Omental fat pad (tissue), 4 donors: Measurements from ENCODE around the gene WFDC2. TPM values are rescaled to one million over a fixed set of nuclear protein-coding genes. Genes with fewer than 3 reads are reported as not detected.
"Not testable (repeated sequence)": the region's sequence is repeated elsewhere in the genome, so short reads cannot be mapped to it uniquely, and the experiment has no call there.

Source experiments
- ATAC-seq: fragments of 150-250 bp; one replicate; pipeline ENCODE4 v1.9.1; 2016; ENCODE audit warnings: mild to moderate bottlenecking, moderate library complexity; ENCODE audit not compliant: low FRiP score
- DNase-seq: peaks from one replicate; pipeline ENCODE4 v3.0.0-alpha.2; 2019; ENCODE audit warnings: low spot score
- CTCF ChIP-seq, 3 donors: fragments of 450-650 bp; IDR thresholded peaks; one replicate each; pipeline ENCODE4 v1.5.1; 2016 to 2017; ENCODE audit warnings: antibody characterized with exemption in 3 of 3, mild to moderate bottlenecking in 3 of 3, moderate library complexity in 2 of 3
- total RNA-seq, 4 donors: library from RNA; depleted of rRNA; stranded (reverse); fragments of >200 nt; gene quantifications; one replicate each; pipeline ENCODE4 v1.1.0, GENCODE V29; 2016

Gene WFDC2
- total RNA-seq, 4 donors from 2014 or later: 3.0 to 8.4 (median 7.0) TPM

GRCh38 chr20:45470937-45471336 is 1.4 kb downstream of the WFDC2 start:
- DNase-seq (no peak), ATAC-seq (no peak)
- TF ChIP-seq CTCF (IDR thresholded peaks at IDR 0.05): no peak

DNA sequence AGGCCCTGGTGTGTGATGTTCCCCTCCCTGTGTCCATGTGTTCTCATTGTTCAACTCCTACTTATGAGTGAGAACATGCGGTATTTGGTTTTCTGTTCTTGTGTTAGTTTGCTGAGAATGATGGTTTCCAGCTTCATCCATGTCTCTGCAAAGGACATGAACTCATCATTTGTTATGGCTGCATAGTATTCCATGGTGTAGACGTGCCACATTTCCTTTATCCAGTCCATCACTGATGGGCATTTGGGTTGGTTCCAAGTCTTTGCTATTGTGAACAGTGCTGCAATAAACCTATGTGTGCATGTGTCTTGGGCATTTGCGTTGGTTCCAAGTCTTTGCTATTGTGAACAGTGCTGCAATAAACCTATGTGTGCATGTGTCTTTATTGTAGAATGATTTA is 2.7 kb downstream of the WFDC2 start:
- ATAC-seq, DNase-seq: not testable (repeated sequence)

DNA sequence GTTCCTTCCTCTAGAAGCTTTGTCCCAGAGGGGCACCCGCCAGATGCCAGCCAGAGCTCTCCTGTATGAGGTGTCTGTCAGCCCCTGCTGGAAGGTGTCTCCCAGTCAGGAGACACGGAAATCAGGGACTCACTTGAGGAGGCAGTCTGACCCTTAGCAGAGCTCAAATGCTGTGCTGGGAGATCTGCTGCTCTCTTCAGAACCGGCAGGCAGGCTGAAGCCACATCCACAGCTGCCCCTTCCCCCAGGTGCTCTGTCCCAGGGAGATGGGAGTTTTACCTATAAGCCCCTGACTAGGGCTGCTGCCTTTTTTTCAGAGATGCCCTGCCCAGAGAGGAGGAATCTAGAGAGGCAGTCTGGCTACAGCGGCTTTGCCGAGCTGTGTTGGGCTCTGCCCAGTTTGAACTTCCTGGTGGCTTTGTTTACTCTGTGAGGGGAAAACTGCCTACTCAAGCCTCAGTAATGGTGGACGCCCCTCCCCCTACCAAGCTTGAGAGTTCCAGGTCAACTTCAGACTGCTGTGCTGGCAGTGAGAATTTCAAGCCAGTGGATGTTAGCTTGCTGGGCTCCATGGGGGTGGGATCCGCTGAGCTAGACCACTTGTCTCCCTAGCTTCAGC is 8.1 kb downstream of the WFDC2 start:
- DNase-seq, ATAC-seq: not testable (repeated sequence)

- no peak for ATAC-seq
- DNase-seq: no peak
- no peak for TF ChIP-seq CTCF (IDR thresholded peaks at IDR 0.05)
Measured at GRCh38 chr20:45479822-45480221, 10.3 kb downstream of the WFDC2 start.

DNA sequence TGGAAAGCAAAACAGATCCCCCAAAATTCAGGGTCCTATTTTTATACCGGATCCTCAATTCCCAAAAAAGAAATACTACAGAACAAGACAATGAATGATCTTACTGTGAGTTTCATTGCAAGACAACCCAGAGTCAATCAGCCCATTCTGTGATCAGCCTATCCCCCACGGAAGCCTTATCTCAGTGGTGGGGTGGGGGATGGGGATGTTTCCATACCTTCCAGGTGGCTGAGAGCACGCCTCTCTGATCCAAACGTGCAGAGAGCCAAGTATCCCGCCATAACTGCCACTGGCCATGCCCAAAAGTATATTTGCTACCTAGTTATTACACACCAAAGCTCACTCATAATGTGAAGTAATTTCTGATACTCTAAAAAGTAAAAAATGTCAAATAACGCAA is 15.1 kb downstream of the WFDC2 start:
- DNase-seq: no peak
- ATAC-seq: no peak

GRCh38 chr20:45485388-45485787 is 15.8 kb downstream of the WFDC2 start:
- TF ChIP-seq CTCF (IDR thresholded peaks at IDR 0.05): no peak
- ATAC-seq (no peak), DNase-seq (no peak)

More for the DNA sequence above, 15.1 kb downstream of the WFDC2 start:
- no peak for TF ChIP-seq CTCF (IDR thresholded peaks at IDR 0.05)

GRCh38 chr20:45487231-45487635 is 17.7 kb downstream of the WFDC2 start:
- no peak for DNase-seq
- TF ChIP-seq CTCF (IDR thresholded peaks at IDR 0.05): no peak
- no peak for ATAC-seq

DNA sequence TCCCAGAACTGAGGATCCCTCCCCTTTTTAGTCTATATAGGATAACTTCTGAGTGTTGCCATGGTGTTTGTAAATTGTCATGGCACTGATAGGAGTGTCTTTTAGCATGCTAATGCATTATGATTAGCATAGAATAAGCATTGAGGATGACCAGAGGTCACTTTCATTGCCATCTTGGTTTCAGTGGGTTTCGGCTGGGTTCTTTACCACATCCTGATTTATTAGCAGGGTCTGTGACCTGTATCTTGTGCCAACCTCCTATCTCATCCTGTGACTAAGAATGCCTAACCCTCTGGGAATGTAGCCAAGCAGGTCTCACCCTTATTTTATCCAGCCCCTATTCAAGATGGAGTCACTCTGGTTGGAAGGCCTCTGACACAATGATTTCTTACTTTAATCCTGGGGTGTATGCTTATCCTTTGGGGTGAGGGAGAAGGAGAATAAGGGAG is 19.6 kb downstream of the WFDC2 start:
- no peak for TF ChIP-seq CTCF (IDR thresholded peaks at IDR 0.05)
- DNase-seq (no peak), ATAC-seq (no peak)
